GM23338 (cell line): ENCODE measurements around the gene CARMIL1. TPM values are rescaled to one million over a fixed set of nuclear protein-coding genes. Genes with fewer than 3 reads are reported as not detected.
A peak's percentile ranks its signal among the peaks of the same experiment; 100 is the strongest.

Source experiments
- ATAC-seq: fragments of 200-7000 bp; cut with Tn5 transposase; 3 replicates; pipeline ENCODE4 v1.9.1; 2020
- DNase-seq: peaks from one replicate; pipeline ENCODE4 v3.0.0-alpha.2; 2015; ENCODE audit warnings: low spot score
- H2AFZ ChIP-seq: fragments of 200-600 bp; sonication (generic); 2 replicates; pipeline ENCODE4 v1.8.0; 2016; ENCODE audit warnings: antibody characterized with exemption, mild to moderate bottlenecking, moderate library complexity
- H3F3A ChIP-seq: fragments of 200-600 bp; sonication (generic); replicated peaks from 2 replicates; pipeline ENCODE4 v1.8.0; 2017; ENCODE audit warnings: antibody characterized with exemption, mixed run types, low read depth
- H3K27ac ChIP-seq: fragments of 200-600 bp; sonication (generic); 2 replicates; pipeline ENCODE4 v1.6.1; 2016; ENCODE audit warnings: low read depth
- H3K27me3 ChIP-seq: fragments of 200-600 bp; sonication (generic); 2 replicates; pipeline ENCODE4 v1.8.0; 2016; ENCODE audit warnings: mild to moderate bottlenecking, mixed run types, moderate library complexity; ENCODE audit not compliant: insufficient read depth
- H3K36me3 ChIP-seq: fragments of 200-600 bp; sonication (generic); 2 replicates; pipeline ENCODE4 v1.8.0; 2016; ENCODE audit warnings: mild to moderate bottlenecking; ENCODE audit not compliant: insufficient read depth
- H3K4me1 ChIP-seq: fragments of 200-600 bp; sonication (generic); 2 replicates; pipeline ENCODE4 v1.8.0; 2016; ENCODE audit warnings: mild to moderate bottlenecking, moderate library complexity; ENCODE audit not compliant: insufficient read depth
- H3K4me2 ChIP-seq: fragments of 200-600 bp; sonication (generic); 2 replicates; pipeline ENCODE4 v1.7.1; 2017; ENCODE audit warnings: mixed run types
- H3K4me3 ChIP-seq: fragments of 200-600 bp; sonication (generic); 2 replicates; pipeline ENCODE4 v1.6.1; 2016; ENCODE audit warnings: mixed run types
- H3K79me2 ChIP-seq: fragments of 200-600 bp; sonication (generic); replicated peaks from 2 replicates; pipeline ENCODE4 v1.8.0; 2017; ENCODE audit warnings: mild to moderate bottlenecking; ENCODE audit not compliant: insufficient read depth
- H3K9me2 ChIP-seq: fragments of 200-600 bp; sonication (generic); 2 replicates; pipeline ENCODE4 v1.8.0; 2017; ENCODE audit not compliant: insufficient read depth
- H4K20me1 ChIP-seq: fragments of 200-600 bp; sonication (generic); replicated peaks from 2 replicates; pipeline ENCODE4 v1.8.0; 2017; ENCODE audit warnings: mild to moderate bottlenecking; ENCODE audit not compliant: insufficient read depth
- H3K27ac Mint-ChIP-seq: 2 replicates; pipeline ENCODE4 v1.8.0; 2020; ENCODE audit warnings: inconsistent platforms, mild to moderate bottlenecking, moderate library complexity, mixed read lengths
- H3K27me3 Mint-ChIP-seq: 3 replicates; pipeline ENCODE4 v1.8.0; 2022; ENCODE audit warnings: low read depth, mild to moderate bottlenecking, moderate library complexity, mixed read lengths, inconsistent platforms; ENCODE audit not compliant: insufficient read depth, poor library complexity
- H3K36me3 Mint-ChIP-seq: 3 replicates; pipeline ENCODE4 v1.8.0; 2021; ENCODE audit warnings: low read depth, mild to moderate bottlenecking, inconsistent platforms, moderate library complexity, mixed read lengths
- H3K4me1 Mint-ChIP-seq: 3 replicates; pipeline ENCODE4 v1.8.0; 2020; ENCODE audit warnings: mild to moderate bottlenecking, inconsistent platforms, mixed read lengths
- H3K4me3 Mint-ChIP-seq: 3 replicates; pipeline ENCODE4 v1.8.0; 2021; ENCODE audit warnings: moderate library complexity, mild to moderate bottlenecking, inconsistent platforms, mixed read lengths
- H3K9me3 Mint-ChIP-seq: 3 replicates; pipeline ENCODE4 v1.8.0; 2020; ENCODE audit warnings: moderate library complexity, mild to moderate bottlenecking, inconsistent platforms, mixed read lengths
- CREB1 ChIP-seq: fragments of 250-450 bp; sonication (Bioruptor Pico); IDR thresholded peaks from 2 replicates; pipeline ENCODE4 v1.5.0; 2020; ENCODE audit warnings: low read depth, mild to moderate bottlenecking, moderate library complexity
- CTCF ChIP-seq, 2 experiments: fragments of 200-600 bp in 1 of 2; sonication (generic) in 1 of 2; conservative IDR thresholded peaks; 2 replicates each; pipeline versions ENCODE4 v1.5.1 to v1.6.1; 2016 to 2017; ENCODE audit warnings: antibody characterized with exemption in 2 of 2, low read depth in 2 of 2, mild to moderate bottlenecking in 2 of 2, moderate library complexity in 1 of 2
- EZH2 ChIP-seq: fragments of 200-600 bp; sonication (generic); IDR thresholded peaks from one replicate; pipeline ENCODE4 v1.8.0; 2017; ENCODE audit warnings: antibody characterized with exemption, mild to moderate bottlenecking, low read depth; ENCODE audit not compliant: unreplicated experiment
- JUNB ChIP-seq: IDR thresholded peaks from one replicate; pipeline ENCODE4 v1.6.1; 2016; ENCODE audit warnings: antibody characterized with exemption; ENCODE audit not compliant: unreplicated experiment
- POLR2AphosphoS5 ChIP-seq: IDR thresholded peaks from 2 replicates; pipeline ENCODE4 v1.6.1; 2016; ENCODE audit warnings: antibody characterized with exemption, low read depth
- ZNF462 ChIP-seq: fragments of 250-450 bp; sonication (Bioruptor Pico); IDR thresholded peaks from 2 replicates; pipeline ENCODE4 v1.5.0; 2020; ENCODE audit warnings: mild to moderate bottlenecking, moderate library complexity
- polyA plus RNA-seq: library from polyadenylated mRNA; unstranded; fragments of >200 nt; fragmentation: Nextera tagmentation; extraction: Ambion mirVana; gene quantifications from 2 replicates; pipeline ENCODE4 v1.2.1, GENCODE V29; 2016
- total RNA-seq: library from RNA; depleted of rRNA; stranded (reverse); fragments of >200 nt; shearing (Covaris generic); gene quantifications from 2 replicates; pipeline ENCODE4 v1.2.3, GENCODE V29; 2014

The CARMIL1 gene
- total and polyA plus RNA-seq, 2 experiments from 2014 or later = 43.2 to 66.9 TPM

GRCh38 chr6:25337431-25337830 is 58.3 kb downstream of the CARMIL1 start:
- Histone ChIP-seq H3F3A (0 out of 2 replicates have a peak, but pooled peaks cover 4% of the 10 kb centered on the region), H3K4me1 (peaks cover 63% of the 10 kb centered on the region), H4K20me1 (no peaks in the 10 kb centered on the region; the same call in 1 of the 2 replicates), H3K4me3 (no peak overlapping the region), H3K4me2 (no peak overlapping the region), H3K79me2 (peaks cover 83% of the 10 kb centered on the region), H2AFZ (no peak overlapping the region), H3K27ac (no peak overlapping the region), H3K36me3 (no peaks in the 10 kb centered on the region), H3K27me3 (no peaks in the 10 kb centered on the region), H3K9me2 (no peaks in the 10 kb centered on the region)
- Mint-ChIP-seq H3K9me3 (no peaks in the 10 kb centered on the region), H3K4me3 (no peak overlapping the region), H3K27me3 (peaks cover 3% of the 10 kb centered on the region), H3K27ac (peak overlapping the region; percentile 5; the same call in 1 of the 2 replicates), H3K36me3 (no peaks in the 10 kb centered on the region), H3K4me1 (peaks cover 75% of the 10 kb centered on the region)
- ATAC-seq (no peak; the same call in 2 of the 3 replicates), DNase-seq (no peak)
- TF ChIP-seq CREB1 (CRISPR knock-in tag) (no peak), POLR2AphosphoS5 (no peak), JUNB (no peak)

GRCh38 chr6:25340431-25341202 is 61.4 kb downstream of the CARMIL1 start:
- Mint-ChIP-seq H3K27me3 (peaks cover 3% of the 10 kb centered on the region), H3K36me3 (no peaks in the 10 kb centered on the region), H3K9me3 (no peaks in the 10 kb centered on the region), H3K27ac (peak overlapping the region; percentile 30), H3K4me1 (peaks cover 49% of the 10 kb centered on the region), H3K4me3 (no peak overlapping the region)
- DNase-seq (no peak), ATAC-seq (peak; percentile 28)
- Histone ChIP-seq H3K4me1 (peaks cover 42% of the 10 kb centered on the region), H3K27ac (peak overlapping the region; percentile 4; the same call in 1 of the 2 replicates), H4K20me1 (no peaks in the 10 kb centered on the region; the same call in 1 of the 2 replicates), H3K9me2 (peaks cover 9% of the 10 kb centered on the region; the same call in 1 of the 2 replicates), H3K4me3 (no peak overlapping the region), H3K27me3 (no peaks in the 10 kb centered on the region), H2AFZ (no peak overlapping the region), H3K79me2 (peaks cover 85% of the 10 kb centered on the region), H3F3A (0 out of 2 replicates have a peak, but pooled peaks cover 4% of the 10 kb centered on the region), H3K36me3 (no peaks in the 10 kb centered on the region), H3K4me2 (no peak overlapping the region)
- TF ChIP-seq JUNB = no peak
- TF ChIP-seq EZH2 = no peak

GRCh38 chr6:25341203-25341552 is 62.0 kb downstream of the CARMIL1 start:
- H3K4me2 ChIP-seq = peak overlapping the region; percentile 63; the same call in 1 of the 2 replicates
- H3K27ac ChIP-seq = peak overlapping the region; percentile 95
- DNase-seq (peak; percentile 59), ATAC-seq (no peak)
- peaks cover 9% of the 10 kb centered on the region; the same call in 1 of the 2 replicates for H3K9me2 ChIP-seq
- no peaks in the 10 kb centered on the region for H3K36me3 Mint-ChIP-seq
- H3K79me2 ChIP-seq = peaks cover 85% of the 10 kb centered on the region
- H3K4me1 Mint-ChIP-seq = peaks cover 44% of the 10 kb centered on the region
- H3K4me3 ChIP-seq = no peak overlapping the region
- 0 out of 2 replicates have a peak, but pooled peaks cover 4% of the 10 kb centered on the region for H3F3A ChIP-seq
- H2AFZ ChIP-seq = no peak overlapping the region
- peaks cover 41% of the 10 kb centered on the region for H3K4me1 ChIP-seq
- H3K27me3 ChIP-seq = no peaks in the 10 kb centered on the region
- H3K9me3 Mint-ChIP-seq = no peaks in the 10 kb centered on the region
- H3K36me3 ChIP-seq = no peaks in the 10 kb centered on the region
- H3K27ac Mint-ChIP-seq = peak overlapping the region; percentile 89; the same call in 1 of the 2 replicates
- peaks cover 3% of the 10 kb centered on the region for H3K27me3 Mint-ChIP-seq
- no peak overlapping the region for H3K4me3 Mint-ChIP-seq
- peaks cover 4% of the 10 kb centered on the region; the same call in 1 of the 2 replicates for H4K20me1 ChIP-seq
- TF ChIP-seq EZH2 (no peak), POLR2AphosphoS5 (no peak), ZNF462 (CRISPR knock-in tag) (no peak), CTCF (conservative IDR thresholded peaks at IDR 0.05; ENCODE audit: low read depth in 2 of 2) (no peak), JUNB (no peak), CREB1 (CRISPR knock-in tag) (no peak)
